ENCODE data around the gene SPEG.

The SPEG gene

GRCh38 chr2:219517954-219518778, 83.5 kb downstream of the SPEG start:
- in situ Hi-C loops (cut with MboI; ENCODE audit: low sequenced_read_pairs, unreplicated experiment) = no loop called here
- DNase-seq (ENCODE audit: low spot score) = no peak
- no peak for TF ChIP-seq CTCF (IDR thresholded peaks at IDR 0.05; ENCODE audit: borderline replicate concordance, control extremely low read depth, extremely low read depth, insufficient read depth, missing control alignments)

- in situ Hi-C loops (cut with MboI; ENCODE audit: low sequenced_read_pairs, unreplicated experiment) = no loop called here
- no peak for TF ChIP-seq CTCF (IDR thresholded peaks at IDR 0.05; ENCODE audit: borderline replicate concordance, control extremely low read depth, extremely low read depth, insufficient read depth, missing control alignments)
- no peak for DNase-seq (ENCODE audit: low spot score)
These were observed 84.9 kb downstream of the SPEG start for GRCh38 chr2:219519526-219519916.

- DNase-seq (ENCODE audit: low spot score) = no peak
- in situ Hi-C loops (cut with MboI; ENCODE audit: low sequenced_read_pairs, unreplicated experiment) = no loop called here
- no peak for TF ChIP-seq CTCF (IDR thresholded peaks at IDR 0.05; ENCODE audit: borderline replicate concordance, control extremely low read depth, extremely low read depth, insufficient read depth, missing control alignments)
These were observed 85.4 kb downstream of the SPEG start for GRCh38 chr2:219520079-219520478.

- in situ Hi-C loops (cut with MboI; ENCODE audit: low sequenced_read_pairs, unreplicated experiment) = no loop called here
These were observed 86.6 kb downstream of the SPEG start for GRCh38 chr2:219521066-219521880.

GRCh38 chr2:219522111-219523030, 87.7 kb downstream of the SPEG start:
- in situ Hi-C loops (cut with MboI; ENCODE audit: low sequenced_read_pairs, unreplicated experiment) = no loop called here
- DNase-seq (ENCODE audit: low spot score) = no peak

More at GRCh38 chr2:219521066-219521880, 86.6 kb downstream of the SPEG start:
- TF ChIP-seq CTCF (IDR thresholded peaks at IDR 0.05; ENCODE audit: borderline replicate concordance, control extremely low read depth, extremely low read depth, insufficient read depth, missing control alignments) = no peak
- no peak for DNase-seq (ENCODE audit: low spot score)

More at GRCh38 chr2:219522111-219523030, 87.7 kb downstream of the SPEG start:
- TF ChIP-seq CTCF (IDR thresholded peaks at IDR 0.05; ENCODE audit: borderline replicate concordance, control extremely low read depth, extremely low read depth, insufficient read depth, missing control alignments) = no peak
